DOHH2 (cell line): ENCODE data around the gene MAPRE3.

ENCODE experiments used
- EZH2phosphoT487 ChIP-seq: fragments of 200-600 bp; sonication (generic); IDR thresholded peaks from 2 replicates; pipeline ENCODE4 v1.6.1; 2017; ENCODE audit warnings: borderline replicate concordance, mild to moderate bottlenecking, antibody characterized with exemption, low read length, moderate library complexity, mixed read lengths
- TF ChIP-seq, protein P1 (sequence below): fragments of 200-600 bp; sonication (generic); IDR thresholded peaks from one replicate; pipeline ENCODE4 v1.5.1; 2014; ENCODE audit warnings: antibody characterized with exemption, mild to moderate bottlenecking, low read depth, low read length; ENCODE audit not compliant: poor library complexity, severe bottlenecking

DNA sequence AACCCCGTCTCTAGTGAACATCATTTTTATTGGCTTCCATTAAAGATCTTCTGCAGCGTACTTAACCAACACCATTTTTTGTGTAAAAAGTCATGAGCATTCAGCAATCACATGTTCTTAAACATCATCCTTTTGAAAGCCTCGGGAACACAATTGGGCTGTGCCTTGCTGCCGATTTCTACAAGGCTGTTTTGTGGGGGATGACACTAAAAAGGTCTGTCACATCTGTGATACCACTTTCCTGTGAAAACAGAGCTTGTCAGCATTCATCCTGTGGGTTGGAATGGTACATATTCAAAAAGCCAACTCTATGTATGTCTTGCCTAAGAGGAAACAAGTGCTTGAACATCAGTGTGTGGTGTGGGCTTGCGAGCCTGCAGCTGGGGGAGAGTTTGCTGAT lies 49.1 kb upstream of the MAPRE3 start:
- TF ChIP-seq, protein P1, sequence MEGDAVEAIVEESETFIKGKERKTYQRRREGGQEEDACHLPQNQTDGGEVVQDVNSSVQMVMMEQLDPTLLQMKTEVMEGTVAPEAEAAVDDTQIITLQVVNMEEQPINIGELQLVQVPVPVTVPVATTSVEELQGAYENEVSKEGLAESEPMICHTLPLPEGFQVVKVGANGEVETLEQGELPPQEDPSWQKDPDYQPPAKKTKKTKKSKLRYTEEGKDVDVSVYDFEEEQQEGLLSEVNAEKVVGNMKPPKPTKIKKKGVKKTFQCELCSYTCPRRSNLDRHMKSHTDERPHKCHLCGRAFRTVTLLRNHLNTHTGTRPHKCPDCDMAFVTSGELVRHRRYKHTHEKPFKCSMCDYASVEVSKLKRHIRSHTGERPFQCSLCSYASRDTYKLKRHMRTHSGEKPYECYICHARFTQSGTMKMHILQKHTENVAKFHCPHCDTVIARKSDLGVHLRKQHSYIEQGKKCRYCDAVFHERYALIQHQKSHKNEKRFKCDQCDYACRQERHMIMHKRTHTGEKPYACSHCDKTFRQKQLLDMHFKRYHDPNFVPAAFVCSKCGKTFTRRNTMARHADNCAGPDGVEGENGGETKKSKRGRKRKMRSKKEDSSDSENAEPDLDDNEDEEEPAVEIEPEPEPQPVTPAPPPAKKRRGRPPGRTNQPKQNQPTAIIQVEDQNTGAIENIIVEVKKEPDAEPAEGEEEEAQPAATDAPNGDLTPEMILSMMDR: no peak
- no peak for TF ChIP-seq EZH2phosphoT487
